HCT116 (cell line): ENCODE measurements around the gene ARPP21. TPM values are rescaled to one million over a fixed set of nuclear protein-coding genes. Genes with fewer than 3 reads are reported as not detected.

ENCODE experiments used
- ATAC-seq: fragments of 200-7000 bp; cut with Tn5 transposase; 2 replicates; pipeline ENCODE4 v1.9.1; 2020; ENCODE audit warnings: mild to moderate bottlenecking, moderate library complexity
- BruUV-seq: library from RNA; stranded (reverse); fragments of 400-500 nt; replicated peaks from 2 replicates; lab custom pipeline; 2021; lab: Mats Ljungman, UMichigan
- CTCF ChIA-PET: fragments of 300-600 bp; sonication (Branson Sonifier 250); formaldehyde crosslinking; loops from one replicate; lab custom pipeline; 2021; ENCODE audit warnings: antibody characterized with exemption; lab: Charles Lee
- POLR2A ChIA-PET: fragments of 300-600, 350-600 bp; sonication (Branson Sonifier 250); formaldehyde crosslinking; loops from one replicate; lab custom pipeline; 2021; ENCODE audit warnings: antibody characterized with exemption; lab: Charles Lee
- RAD21 ChIA-PET, 2 experiments: fragments of 300-600 bp; sonication (Branson Sonifier 250); formaldehyde crosslinking; loops; one replicate each; lab custom pipeline; 2023; ENCODE audit warnings: low total read pairs in 2 of 2; ENCODE audit not compliant: uncharacterized antibody in 2 of 2, unreplicated experiment in 2 of 2, low non-redundant PET in 1 of 2; lab: Charles Lee
- DNase-seq: peaks from one replicate; pipeline ENCODE4 v3.0.0-alpha.2; 2010; ENCODE audit warnings: low read depth, low spot score
- H2AFZ ChIP-seq: fragments of 200-600 bp; shearing (Covaris generic), sonication (generic); 2 replicates; pipeline ENCODE4 v1.6.1; 2017; ENCODE audit warnings: low read depth, mixed run types, mixed read lengths, antibody characterized with exemption, low read length; ENCODE audit not compliant: poor library complexity, severe bottlenecking
- H3K27ac ChIP-seq: 2 replicates; pipeline ENCODE4 v1.5.1; 2012; ENCODE audit warnings: low read depth, low read length
- H3K27me3 ChIP-seq: fragments of 200-600 bp; sonication (generic); 2 replicates; pipeline ENCODE4 v1.6.1; 2016; ENCODE audit warnings: mixed run types, low read length, mixed read lengths; ENCODE audit not compliant: insufficient read depth
- H3K36me3 ChIP-seq, 2 experiments: fragments of 200-500 bp in 1 of 2; fragments of 200-600 bp in 1 of 2; sonication (Bioruptor generic) in 1 of 2; sonication (generic) in 1 of 2; 2 replicates each; pipeline versions ENCODE4 v1.5.1 to v1.6.1; 2014 to 2016; ENCODE audit warnings: low read length in 2 of 2, inconsistent platforms in 1 of 2, mixed read lengths in 1 of 2, mixed run types in 1 of 2; ENCODE audit not compliant: insufficient read depth in 2 of 2, control insufficient read depth in 1 of 2
- H3K4me1 ChIP-seq, 2 experiments: fragments of 200-600 bp in 1 of 2; sonication (generic) in 1 of 2; 2 replicates each; pipeline versions ENCODE4 v1.5.1 to v1.6.1; 2012 to 2017; ENCODE audit warnings: low read length in 2 of 2, inconsistent platforms in 1 of 2, mild to moderate bottlenecking in 1 of 2, mixed read lengths in 1 of 2, mixed run types in 1 of 2, moderate library complexity in 1 of 2; ENCODE audit not compliant: insufficient read depth in 2 of 2, control insufficient read depth in 1 of 2
- H3K4me2 ChIP-seq: fragments of 200-600 bp; sonication (generic); 2 replicates; pipeline ENCODE4 v1.6.1; 2017; ENCODE audit warnings: mixed run types, low read length, mixed read lengths
- H3K4me3 ChIP-seq, 2 experiments: fragments of 200-600 bp in 1 of 2; sonication (generic) in 1 of 2; replicated peaks in 1 of 2; 2 replicates each; pipeline ENCODE4 v1.5.1; 2011 to 2016; ENCODE audit warnings: low read length in 2 of 2, control low read depth in 1 of 2, low read depth in 1 of 2, mild to moderate bottlenecking in 1 of 2, mixed read lengths in 1 of 2, mixed run types in 1 of 2
- H3K79me2 ChIP-seq: fragments of 200-600 bp; sonication (generic); 2 replicates; pipeline ENCODE4 v1.6.1; 2017; ENCODE audit warnings: mild to moderate bottlenecking, mixed run types, low read length, moderate library complexity, mixed read lengths; ENCODE audit not compliant: insufficient read depth
- H3K9ac ChIP-seq: fragments of 200-600 bp; sonication (generic); 2 replicates; pipeline ENCODE4 v1.6.1; 2016; ENCODE audit warnings: low read length, mixed read lengths
- H3K9me2 ChIP-seq: fragments of 200-600 bp; sonication (generic), shearing (Covaris generic); 2 replicates; pipeline ENCODE4 v1.6.1; 2017; ENCODE audit warnings: mixed run types, mild to moderate bottlenecking, moderate library complexity; ENCODE audit not compliant: insufficient read depth
- H3K9me3 ChIP-seq, 2 experiments: fragments of 200-500 bp in 1 of 2; fragments of 200-600 bp in 1 of 2; sonication (Bioruptor generic) in 1 of 2; sonication (generic) in 1 of 2; 2 replicates each; pipeline ENCODE4 v1.6.1; 2014 to 2017; ENCODE audit warnings: low read length in 2 of 2, mixed read lengths in 2 of 2, inconsistent platforms in 1 of 2, low read depth in 1 of 2, mild to moderate bottlenecking in 1 of 2, mixed run types in 1 of 2, moderate library complexity in 1 of 2; ENCODE audit not compliant: control insufficient read depth in 1 of 2, insufficient read depth in 1 of 2
- H4K20me1 ChIP-seq: fragments of 200-600 bp; sonication (generic), shearing (Covaris generic); 2 replicates; pipeline ENCODE4 v1.6.1; 2017; ENCODE audit warnings: mixed run types, mild to moderate bottlenecking, moderate library complexity; ENCODE audit not compliant: insufficient read depth
- CTCF ChIP-seq, 3 experiments: fragments of 200-600 bp in 1 of 3; sonication (generic) in 1 of 3; IDR thresholded peaks in 2 of 3; conservative IDR thresholded peaks in 1 of 3; 2 replicates each; pipeline ENCODE4 v1.5.1; 2012 to 2017; ENCODE audit warnings: low read depth in 2 of 3, low read length in 2 of 3, antibody characterized with exemption in 1 of 3, borderline replicate concordance in 1 of 3, control low read depth in 1 of 3, mild to moderate bottlenecking in 1 of 3, mixed read lengths in 1 of 3, mixed run types in 1 of 3, moderate library complexity in 1 of 3; ENCODE audit not compliant: insufficient read depth in 1 of 3
- EGR1 ChIP-seq: IDR thresholded peaks from 2 replicates; pipeline ENCODE4 v1.6.1; 2012; ENCODE audit warnings: low read depth
- ELF1 ChIP-seq: IDR thresholded peaks from 2 replicates; pipeline ENCODE4 v1.6.1; 2012; ENCODE audit warnings: low read depth, borderline replicate concordance
- EZH2 ChIP-seq: fragments of 200-600 bp; sonication (generic); IDR thresholded peaks from 2 replicates; pipeline ENCODE4 v1.6.1; 2017; ENCODE audit warnings: antibody characterized with exemption, mixed run types
- EZH2phosphoT487 ChIP-seq: fragments of 200-600 bp; IDR thresholded peaks from 2 replicates; pipeline ENCODE4 v1.6.1; 2018; ENCODE audit warnings: antibody characterized with exemption, borderline replicate concordance
- POLR2A ChIP-seq: IDR thresholded peaks from 2 replicates; pipeline ENCODE4 v1.7.0; 2011; ENCODE audit warnings: borderline replicate concordance; ENCODE audit not compliant: insufficient read depth, insufficient read length; ENCODE audit errors: extremely low read depth
- SRF ChIP-seq: IDR thresholded peaks from 2 replicates; pipeline ENCODE4 v1.6.1; 2012; ENCODE audit warnings: low read depth
- YY1 ChIP-seq: IDR thresholded peaks from 2 replicates; pipeline ENCODE4 v1.6.1; 2011; ENCODE audit warnings: low read length, low read depth, moderate library complexity, mild to moderate bottlenecking; ENCODE audit not compliant: insufficient replicate concordance; ENCODE audit errors: extremely low read depth
- ZBTB33 ChIP-seq: IDR thresholded peaks from 2 replicates; pipeline ENCODE4 v1.6.1; 2011; ENCODE audit warnings: mild to moderate bottlenecking, low read length, moderate library complexity; ENCODE audit not compliant: insufficient replicate concordance; ENCODE audit errors: extremely low read depth
- intact Hi-C: fragments of 100-400 bp; cut with micrococcal nuclease; formaldehyde crosslinking; loops from 2 replicates; pipeline ENCODE4 v1.10.0; 2022
- total RNA-seq: library from RNA; stranded (reverse); gene quantifications from one replicate; pipeline ENCODE4 v1.2.1, GENCODE V29; 2021; ENCODE audit not compliant: unreplicated experiment

Gene ARPP21
- total RNA-seq, 1 experiment from 2014 or later, result not detected

- no peak for TF ChIP-seq EGR1
Observed at GRCh38 chr3:35651426-35651825, 12.1 kb downstream of the ARPP21 start (continued).

- CTCF ChIA-PET, result no interaction called here
- Histone ChIP-seq H3K4me2 (no peak overlapping the region), H4K20me1 (no peaks in the 10 kb centered on the region), H2AFZ (no peak overlapping the region), H3K4me1 (no peaks in the 10 kb centered on the region), H3K9me3 (peaks cover 5 to 21% of the 10 kb centered on the region in 2 experiments; a peak in 2 of 4 replicates), H3K79me2 (no peaks in the 10 kb centered on the region), H3K9me2 (no peaks in the 10 kb centered on the region), H3K4me3 (no peak overlapping the region), H3K27me3 (no peaks in the 10 kb centered on the region), H3K9ac (no peak overlapping the region), H3K36me3 (no peaks in the 10 kb centered on the region), H3K27ac (no peak overlapping the region)
- BruUV-seq, result no TSS peak
- POLR2A ChIA-PET, result no interaction called here
- intact Hi-C loops, result no loop called here
- RAD21 ChIA-PET, result no interaction called here
- TF ChIP-seq EGR1 (no peak), ELF1 (no peak), POLR2A (no peak), EZH2phosphoT487 (no peak), EZH2 (no peak), SRF (no peak), ZBTB33 (no peak)
- no peak for ATAC-seq
- DNase-seq, result no peak
Observed at GRCh38 chr3:35651851-35652250, 12.5 kb downstream of the ARPP21 start.

GRCh38 chr3:35653347-35653746, 14.0 kb downstream of the ARPP21 start:
- H3K27me3 ChIP-seq, result no peaks in the 10 kb centered on the region
- no peaks in the 10 kb centered on the region for H4K20me1 ChIP-seq
- BruUV-seq, result no TSS peak
- H3K9me3 ChIP-seq, result peaks cover 5 to 21% of the 10 kb centered on the region in 2 experiments; a peak in 2 of 4 replicates
- POLR2A ChIA-PET, result no interaction called here
- CTCF ChIA-PET, result no interaction called here
- H3K4me2 ChIP-seq, result no peak overlapping the region
- H2AFZ ChIP-seq, result no peak overlapping the region
- no peak overlapping the region for H3K4me3 ChIP-seq
- no peaks in the 10 kb centered on the region for H3K9me2 ChIP-seq
- no peak for DNase-seq
- RAD21 ChIA-PET, result no interaction called here
- no peaks in the 10 kb centered on the region for H3K79me2 ChIP-seq
- TF ChIP-seq CTCF (IDR thresholded peaks at IDR 0.05 in 2 of 3, conservative IDR thresholded peaks at IDR 0.05 in 1 of 3; ENCODE audit: borderline replicate concordance in 1 of 3, insufficient read depth in 1 of 3, low read depth in 2 of 3, low read length in 2 of 3) (no peak), YY1 (no peak)
- H3K9ac ChIP-seq, result no peak overlapping the region
- no peaks in the 10 kb centered on the region for H3K36me3 ChIP-seq
- H3K4me1 ChIP-seq, result no peaks in the 10 kb centered on the region
- no peak for ATAC-seq
- intact Hi-C loops, result no loop called here
- no peak overlapping the region for H3K27ac ChIP-seq
